NCI-H1092 treated with DMSO at 0.1 percent for 48 hours (cell line): Measurements from ENCODE around the gene TXNDC8.
"Not testable (repeated sequence)": the region's sequence is repeated elsewhere in the genome, so short reads cannot be mapped to it uniquely, and the experiment has no call there.

ENCODE experiments used
- DNase-seq: peaks from one replicate; lab custom pipeline; 2025; lab: John Stamatoyannopoulos, UW

The TXNDC8 gene

GRCh38 chr9:110337727-110338126 lies at the start of gene TXNDC8:
TXNDC8 (minus strand) TSS chr9:110337863.
- DNase-seq: no peak

GRCh38 chr9:110383491-110383890 lies 45.8 kb upstream of the TXNDC8 start:
- DNase-seq: no peak

GRCh38 chr9:110382731-110383130 lies 45.1 kb upstream of the TXNDC8 start:
- no peak for DNase-seq

- no peak for DNase-seq
These were observed 33.8 kb upstream of the TXNDC8 start for GRCh38 chr9:110371411-110372007.

- no peak for DNase-seq
These were observed 32.7 kb upstream of the TXNDC8 start for GRCh38 chr9:110370315-110370714.

- DNase-seq: no peak
These were observed 26.8 kb upstream of the TXNDC8 start for GRCh38 chr9:110364451-110364850.

- DNase-seq: not testable (repeated sequence)
These were observed 21.3 kb upstream of the TXNDC8 start for GRCh38 chr9:110358992-110359391.

GRCh38 chr9:110357505-110357904 lies 19.8 kb upstream of the TXNDC8 start:
- no peak for DNase-seq

- no peak for DNase-seq
These were observed 19.2 kb upstream of the TXNDC8 start for GRCh38 chr9:110356639-110357395.

- no peak for DNase-seq
These were observed 18.2 kb upstream of the TXNDC8 start for GRCh38 chr9:110355911-110356310.

GRCh38 chr9:110351009-110351467 lies 13.4 kb upstream of the TXNDC8 start:
- no peak for DNase-seq

GRCh38 chr9:110346325-110346724 lies 8.7 kb upstream of the TXNDC8 start:
- DNase-seq: no peak

GRCh38 chr9:110344821-110345220 lies 7.2 kb upstream of the TXNDC8 start:
- no peak for DNase-seq

GRCh38 chr9:110343551-110343950 lies 5.9 kb upstream of the TXNDC8 start:
- DNase-seq: no peak

GRCh38 chr9:110340306-110340705 lies 2.6 kb upstream of the TXNDC8 start:
- DNase-seq: no peak

- DNase-seq: no peak
These were observed 480 bp upstream of the TXNDC8 start for GRCh38 chr9:110338143-110338542.

- no peak for DNase-seq
These were observed 1.3 kb downstream of the TXNDC8 start for GRCh38 chr9:110336363-110336762.

GRCh38 chr9:110334871-110335270 lies 2.8 kb downstream of the TXNDC8 start:
- DNase-seq: no peak

- DNase-seq: no peak
These were observed 3.5 kb downstream of the TXNDC8 start for GRCh38 chr9:110334183-110334582.

- no peak for DNase-seq
These were observed 4.9 kb downstream of the TXNDC8 start for GRCh38 chr9:110332766-110333165.

- DNase-seq: no peak
These were observed 7.1 kb downstream of the TXNDC8 start for GRCh38 chr9:110330484-110331105.

GRCh38 chr9:110329639-110330230 lies 7.9 kb downstream of the TXNDC8 start:
- DNase-seq: no peak

- no peak for DNase-seq
These were observed 8.9 kb downstream of the TXNDC8 start for GRCh38 chr9:110328763-110329162.
